LoVo (cell line): ENCODE measurements around the gene BRCA2.

Source experiments
- DNase-seq: peaks from one replicate; pipeline ENCODE4 v3.0.0-alpha.2; 2016; ENCODE audit warnings: low spot score

The BRCA2 gene

GRCh38 chr13:32429433-32429909, 114.2 kb downstream of the BRCA2 start:
- DNase-seq, result no peak

GRCh38 chr13:32430018-32430747, 114.9 kb downstream of the BRCA2 start:
- DNase-seq, result no peak

- no peak for DNase-seq
Measured at GRCh38 chr13:32431361-32431760, 116.1 kb downstream of the BRCA2 start.

GRCh38 chr13:32432856-32433255, 117.5 kb downstream of the BRCA2 start:
- DNase-seq, result no peak

- DNase-seq, result no peak
Measured at GRCh38 chr13:32438871-32439270, 123.6 kb downstream of the BRCA2 start.

- peak; percentile 23 for DNase-seq
Measured at GRCh38 chr13:32443111-32443510, 127.8 kb downstream of the BRCA2 start.

GRCh38 chr13:32445461-32445860, 130.2 kb downstream of the BRCA2 start:
- DNase-seq, result no peak

GRCh38 chr13:32446220-32446619, 130.9 kb downstream of the BRCA2 start:
- DNase-seq, result no peak

GRCh38 chr13:32446773-32447465, 131.6 kb downstream of the BRCA2 start:
- DNase-seq, result no peak

- DNase-seq, result no peak
Measured at GRCh38 chr13:32447894-32448623, 132.8 kb downstream of the BRCA2 start.

- no peak for DNase-seq
Measured at GRCh38 chr13:32448972-32449371, 133.7 kb downstream of the BRCA2 start.
